Spleen (tissue), 11 donors: ENCODE measurements around the gene DIABLO. TPM values are rescaled to one million over a fixed set of nuclear protein-coding genes. Genes with fewer than 3 reads are reported as not detected.

Experiments used
- DNase-seq: peaks from one replicate; pipeline ENCODE4 v3.0.0-alpha.2; 2020
- H3K27ac ChIP-seq, 8 donors: fragments of 200-600 bp; sonication (generic) in 7 of 8; 1 replicate in 4 of 8; 2 replicates in 4 of 8; pipeline versions ENCODE4 v1.5.0 to v1.8.0; 2016 to 2021; ENCODE audit warnings: inconsistent platforms in 4 of 8, mild to moderate bottlenecking in 4 of 8, moderate library complexity in 1 of 8
- H3K27me3 ChIP-seq, 7 donors: fragments of 200-600 bp; sonication (generic) in 6 of 7; replicated peaks in 1 of 7; 1 replicate in 4 of 7; 2 replicates in 3 of 7; pipeline versions ENCODE4 v1.5.0 to v1.8.0; 2016 to 2021; ENCODE audit warnings: inconsistent platforms in 3 of 7, mild to moderate bottlenecking in 1 of 7
- H3K36me3 ChIP-seq, 6 donors: fragments of 200-600 bp; sonication (generic) in 5 of 6; 1 replicate in 4 of 6; 2 replicates in 2 of 6; pipeline versions ENCODE4 v1.5.0 to v1.8.0; 2016 to 2021; ENCODE audit warnings: inconsistent platforms in 2 of 6
- H3K4me1 ChIP-seq, 6 donors: fragments of 200-600 bp; sonication (generic) in 5 of 6; 1 replicate in 3 of 6; 2 replicates in 3 of 6; pipeline versions ENCODE4 v1.5.0 to v1.8.0; 2016 to 2021; ENCODE audit warnings: inconsistent platforms in 3 of 6
- H3K4me3 ChIP-seq, 8 donors: fragments of 200-600 bp; sonication (generic) in 7 of 8; 1 replicate in 4 of 8; 2 replicates in 4 of 8; pipeline versions ENCODE4 v1.5.0 to v1.8.0; 2016 to 2021; ENCODE audit warnings: inconsistent platforms in 4 of 8, mild to moderate bottlenecking in 4 of 8, moderate library complexity in 2 of 8
- H3K9me3 ChIP-seq, 8 donors: fragments of 200-600 bp; sonication (generic) in 7 of 8; 1 replicate in 4 of 8; 2 replicates in 4 of 8; pipeline versions ENCODE4 v1.5.0 to v1.8.0; 2016 to 2021; ENCODE audit warnings: inconsistent platforms in 4 of 8
- POLR2A ChIP-seq, 3 donors: fragments of 450-650 bp; IDR thresholded peaks; one replicate each; pipeline ENCODE4 v1.5.1; 2017; ENCODE audit warnings: antibody characterized with exemption in 3 of 3, mild to moderate bottlenecking in 1 of 3
- POLR2AphosphoS5 ChIP-seq, 3 donors: sonication (generic); formaldehyde crosslinking; IDR thresholded peaks; one replicate each; pipeline ENCODE4 v1.5.1; 2017; ENCODE audit warnings: antibody characterized with exemption in 3 of 3
- WGBS, 5 donors: extraction: QIAGEN DNeasy Blood & Tissue Kit in 3 of 5; methylation state at CpG; one replicate each; pipeline versions ENCODE4 v1.1.5 to v1.1.7; 2013 to 2018; 5-methylcytosine and 5-hydroxymethylcytosine counted together
- intact Hi-C: fragments of 100-400 bp; cut with DNase I; formaldehyde crosslinking; loops from one replicate; pipeline ENCODE4 v1.15.0; 2023; ENCODE audit warnings: low total_unique reads
- polyA plus RNA-seq, 3 donors: library from polyadenylated mRNA; stranded (reverse); fragments of 200-250 nt; gene quantifications; one replicate each; pipeline ENCODE4 v1.2.1, GENCODE V29; 2013
- total RNA-seq, 7 donors: library from RNA; depleted of rRNA in 3 of 7; stranded (reverse); fragments of >200 nt in 3 of 7; fragmentation: NEBNext Ultra II Directional in 4 of 7; extraction: Animal tissue kit (Norgen Biotek cat#: 25700) in 4 of 7; gene quantifications; one replicate each; pipeline versions ENCODE4 v1.1.0 to v1.2.1, GENCODE V29; 2016 to 2021
- TF ChIP-seq, protein P1 (sequence below), 11 experiments: fragments of 200-600 bp in 7 of 11; fragments of 450-650 bp in 4 of 11; sonication (generic) in 4 of 11; IDR thresholded peaks in 8 of 11; conservative IDR thresholded peaks in 3 of 11; 1 replicate in 7 of 11; 2 replicates in 4 of 11; pipeline versions ENCODE4 v1.4.0 to v1.8.0; 2016 to 2021; ENCODE audit warnings: antibody characterized with exemption in 11 of 11, inconsistent platforms in 4 of 11, mild to moderate bottlenecking in 1 of 11
- donor health status: healthy with polysubstance abuse.
- donor health status: DM: no; HTN: no; CAD: no; lungs with moderate emphysema.
- donor health status: DM: no; HTN: no; CAD: no.
- donor health status: Bipolar disorder and iron deficiency.
- donor health status: healthy.
- donor health status: DM: no; HTN: no; CAD: no.
- donor health status: DM: yes; HTN: yes; CAD: no.

Gene DIABLO
- total and polyA plus RNA-seq, 10 donors, result 30.5 to 55.7 (median 39.4) TPM

DNA sequence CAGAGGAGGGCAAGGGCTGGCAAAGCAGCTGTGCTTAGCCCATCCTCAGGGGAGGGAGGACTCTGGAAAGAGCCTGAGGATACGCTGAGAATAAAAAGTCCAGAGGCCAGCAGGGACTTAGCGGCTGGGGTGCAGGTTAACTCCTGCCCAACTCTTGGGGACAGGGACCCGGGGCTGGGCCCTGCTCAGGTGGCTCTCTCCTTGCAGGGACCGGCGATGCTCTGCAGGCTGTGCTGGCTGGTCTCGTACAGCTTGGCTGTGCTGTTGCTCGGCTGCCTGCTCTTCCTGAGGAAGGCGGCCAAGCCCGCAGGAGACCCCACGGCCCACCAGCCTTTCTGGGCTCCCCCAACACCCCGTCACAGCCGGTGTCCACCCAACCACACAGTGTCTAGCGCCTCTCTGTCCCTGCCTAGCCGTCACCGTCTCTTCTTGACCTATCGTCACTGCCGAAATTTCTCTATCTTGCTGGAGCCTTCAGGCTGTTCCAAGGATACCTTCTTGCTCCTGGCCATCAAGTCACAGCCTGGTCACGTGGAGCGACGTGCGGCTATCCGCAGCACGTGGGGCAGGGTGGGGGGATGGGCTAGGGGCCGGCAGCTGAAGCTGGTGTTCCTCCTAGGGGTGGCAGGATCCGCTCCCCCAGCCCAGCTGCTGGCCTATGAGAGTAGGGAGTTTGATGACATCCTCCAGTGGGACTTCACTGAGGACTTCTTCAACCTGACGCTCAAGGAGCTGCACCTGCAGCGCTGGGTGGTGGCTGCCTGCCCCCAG lies 19.6 kb downstream of the DIABLO start:
- intact Hi-C loops, result no loop called here
- 73 to 87% (median 75%) methylated on average over 23 to 27 of the region's 27 CpGs for WGBS, 5 donors
- peaks cover 0 to 50% (median 47%) of the 10 kb centered on the region in 6 donors for H3K36me3 ChIP-seq
- H3K4me3 ChIP-seq, result no peak overlapping the region
- DNase-seq, result no peak
- peaks cover 0 to 47% (median 32%) of the 10 kb centered on the region in 7 donors for H3K27me3 ChIP-seq
- H3K9me3 ChIP-seq, result no peaks in the 10 kb centered on the region
- H3K4me1 ChIP-seq, result peaks cover 7 to 35% (median 25%) of the 10 kb centered on the region in 6 donors
- peak; percentile 37 to 65 (median 39) for TF ChIP-seq POLR2AphosphoS5 (IDR thresholded peaks at IDR 0.05)
- TF ChIP-seq, protein P1, sequence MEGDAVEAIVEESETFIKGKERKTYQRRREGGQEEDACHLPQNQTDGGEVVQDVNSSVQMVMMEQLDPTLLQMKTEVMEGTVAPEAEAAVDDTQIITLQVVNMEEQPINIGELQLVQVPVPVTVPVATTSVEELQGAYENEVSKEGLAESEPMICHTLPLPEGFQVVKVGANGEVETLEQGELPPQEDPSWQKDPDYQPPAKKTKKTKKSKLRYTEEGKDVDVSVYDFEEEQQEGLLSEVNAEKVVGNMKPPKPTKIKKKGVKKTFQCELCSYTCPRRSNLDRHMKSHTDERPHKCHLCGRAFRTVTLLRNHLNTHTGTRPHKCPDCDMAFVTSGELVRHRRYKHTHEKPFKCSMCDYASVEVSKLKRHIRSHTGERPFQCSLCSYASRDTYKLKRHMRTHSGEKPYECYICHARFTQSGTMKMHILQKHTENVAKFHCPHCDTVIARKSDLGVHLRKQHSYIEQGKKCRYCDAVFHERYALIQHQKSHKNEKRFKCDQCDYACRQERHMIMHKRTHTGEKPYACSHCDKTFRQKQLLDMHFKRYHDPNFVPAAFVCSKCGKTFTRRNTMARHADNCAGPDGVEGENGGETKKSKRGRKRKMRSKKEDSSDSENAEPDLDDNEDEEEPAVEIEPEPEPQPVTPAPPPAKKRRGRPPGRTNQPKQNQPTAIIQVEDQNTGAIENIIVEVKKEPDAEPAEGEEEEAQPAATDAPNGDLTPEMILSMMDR (IDR thresholded peaks at IDR 0.05 in 8 of 11, conservative IDR thresholded peaks at IDR 0.05 in 3 of 11), result no peak
- no peak overlapping the region for H3K27ac ChIP-seq

DNA sequence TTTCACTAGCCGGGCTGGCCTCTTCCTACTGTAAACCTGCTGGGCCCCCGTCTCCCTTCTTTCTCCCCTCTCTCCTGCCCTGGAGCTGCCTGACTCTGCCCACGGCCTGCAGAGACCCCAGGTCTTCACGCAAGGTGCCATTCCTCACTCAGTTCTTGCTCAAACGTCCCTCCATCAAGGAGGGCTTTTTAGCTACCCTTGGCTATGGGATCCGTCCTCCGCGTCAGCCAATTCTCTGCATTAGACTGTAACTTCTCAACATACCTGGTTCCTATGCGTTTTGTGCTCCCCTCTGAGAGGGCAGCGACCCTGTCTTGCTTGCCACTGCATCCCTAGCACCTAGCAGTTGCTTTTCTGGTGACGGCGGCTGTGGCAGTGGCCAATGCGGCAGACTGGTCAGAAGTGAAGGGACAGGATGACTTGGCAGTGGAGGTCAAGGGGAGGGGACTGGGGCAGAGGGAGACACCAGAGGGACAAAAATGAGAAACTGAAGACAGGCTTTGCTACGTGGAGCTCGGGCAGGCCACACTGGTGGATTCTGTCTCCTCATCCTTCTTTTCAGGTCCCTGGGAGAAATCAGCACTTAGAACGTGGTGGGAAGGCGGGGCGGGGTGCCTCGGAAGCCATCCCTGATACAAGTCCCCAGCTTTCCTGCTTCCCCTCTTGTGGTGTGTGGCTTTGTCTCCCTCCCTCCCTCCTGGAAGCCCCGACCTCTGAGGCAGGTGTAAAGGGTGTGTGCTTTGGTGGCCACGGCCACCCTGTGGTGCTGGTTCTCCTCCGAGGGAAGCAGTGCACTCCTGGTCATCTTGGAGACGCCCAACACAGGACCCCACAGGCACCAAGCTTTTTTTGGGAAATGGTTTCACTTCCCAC lies 20.6 kb downstream of the DIABLO start:
- TF ChIP-seq POLR2AphosphoS5 (IDR thresholded peaks at IDR 0.05), result peak in 2 of 3 donors; percentile 11 to 32
- TF ChIP-seq, protein P1 (IDR thresholded peaks at IDR 0.05 in 8 of 11, conservative IDR thresholded peaks at IDR 0.05 in 3 of 11), result no peak
- Histone ChIP-seq H3K36me3 (peaks cover 0 to 40% (median 37%) of the 10 kb centered on the region in 6 donors), H3K27me3 (peaks cover 0 to 57% (median 39%) of the 10 kb centered on the region in 7 donors), H3K4me1 (peaks cover 7 to 35% (median 25%) of the 10 kb centered on the region in 6 donors), H3K27ac (no peak overlapping the region), H3K4me3 (no peak overlapping the region), H3K9me3 (no peaks in the 10 kb centered on the region)
- no peak for DNase-seq
- 49 to 59% (median 50%) methylated on average over 23 of the region's 23 CpGs for WGBS, 5 donors
- intact Hi-C loops, result no loop called here

DNA sequence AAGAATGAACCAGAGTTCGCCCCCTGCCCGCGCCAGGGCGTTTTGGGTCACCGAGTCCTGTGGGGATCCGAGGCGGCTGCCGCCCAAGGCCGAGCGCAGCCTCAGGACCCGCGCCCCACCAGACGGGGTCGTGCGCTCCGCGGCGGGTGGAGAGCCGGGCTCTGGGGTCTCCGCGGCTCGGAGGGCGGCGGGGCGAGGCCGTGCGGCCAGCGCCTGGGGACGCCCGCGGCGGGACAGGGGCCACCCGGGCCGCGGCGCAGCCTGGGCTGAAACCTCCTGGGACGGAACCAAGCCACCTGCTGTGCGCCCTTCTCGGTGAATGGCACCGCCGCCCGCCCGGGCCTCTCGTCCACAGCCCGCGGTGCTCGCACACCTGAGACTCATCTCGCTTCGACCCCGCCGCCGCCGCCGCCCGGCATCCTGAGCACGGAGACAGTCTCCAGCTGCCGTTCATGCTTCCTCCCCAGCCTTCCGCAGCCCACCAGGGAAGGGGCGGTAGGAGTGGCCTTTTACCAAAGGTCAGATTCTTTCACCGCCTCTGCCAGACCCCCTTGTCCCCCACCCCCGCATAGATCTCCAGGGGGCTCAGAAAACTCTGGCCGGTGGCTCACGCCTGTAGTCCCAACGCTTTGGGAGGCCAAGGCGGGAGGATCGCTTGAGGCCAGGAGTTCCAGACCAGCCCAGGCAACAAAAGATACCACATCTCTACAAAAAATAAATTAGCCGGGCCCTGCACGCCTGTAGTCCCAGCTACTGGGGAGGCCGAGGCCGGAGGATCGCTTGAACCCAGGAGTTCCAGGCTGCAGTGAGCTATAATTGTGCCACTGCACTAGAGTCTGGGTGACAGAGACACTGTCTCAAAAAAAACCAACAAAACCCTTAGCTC lies 21.4 kb downstream of the DIABLO start:
- H3K27ac ChIP-seq, result no peak overlapping the region
- WGBS, 5 donors, result 10 to 36% (median 12%) methylated on average over 25 to 71 of the region's 71 CpGs
- peak overlapping the region; percentile 41 to 83 (median 61) for H3K4me3 ChIP-seq
- TF ChIP-seq POLR2AphosphoS5 (IDR thresholded peaks at IDR 0.05), result peak in 1 of 3 donors; percentile 40
- no peak for TF ChIP-seq POLR2A (IDR thresholded peaks at IDR 0.05)
- peaks cover 0 to 66% (median 39%) of the 10 kb centered on the region in 7 donors for H3K27me3 ChIP-seq
- H3K36me3 ChIP-seq, result peaks cover 0 to 31% (median 29%) of the 10 kb centered on the region in 6 donors
- intact Hi-C loops, result no loop called here
- DNase-seq, result no peak
- H3K4me1 ChIP-seq, result peaks cover 7 to 35% (median 25%) of the 10 kb centered on the region in 6 donors
- no peaks in the 10 kb centered on the region for H3K9me3 ChIP-seq
